HG03095 (cell line): ENCODE data around the gene CST11.

ENCODE experiments used
- ATAC-seq: cut with Tn5 transposase; IDR thresholded peaks from one replicate; pipeline ENCODE4 v1.9.1; 2021; ENCODE audit warnings: moderate library complexity; ENCODE audit not compliant: unreplicated experiment

The CST11 gene

DNA sequence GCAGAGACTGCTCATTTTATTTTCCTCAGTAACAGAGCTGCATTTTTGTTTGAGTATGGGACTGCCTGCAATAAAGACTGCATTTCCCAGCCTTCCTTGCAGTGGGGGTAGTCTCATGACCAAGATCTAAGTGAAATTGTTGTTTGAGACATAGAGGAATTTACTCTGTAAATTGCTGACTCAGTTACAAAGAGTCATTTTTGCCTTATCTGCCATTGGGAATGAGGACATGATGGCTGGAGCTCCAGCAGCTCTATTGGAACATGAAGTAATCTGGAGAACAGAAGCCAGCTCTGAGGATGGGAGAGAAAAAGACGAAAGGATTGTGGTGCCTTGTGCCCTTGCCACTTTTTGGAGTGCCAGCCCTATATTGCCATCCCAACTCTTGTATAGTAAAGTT is 2.1 kb upstream of the CST11 start:
- no peak for ATAC-seq

DNA sequence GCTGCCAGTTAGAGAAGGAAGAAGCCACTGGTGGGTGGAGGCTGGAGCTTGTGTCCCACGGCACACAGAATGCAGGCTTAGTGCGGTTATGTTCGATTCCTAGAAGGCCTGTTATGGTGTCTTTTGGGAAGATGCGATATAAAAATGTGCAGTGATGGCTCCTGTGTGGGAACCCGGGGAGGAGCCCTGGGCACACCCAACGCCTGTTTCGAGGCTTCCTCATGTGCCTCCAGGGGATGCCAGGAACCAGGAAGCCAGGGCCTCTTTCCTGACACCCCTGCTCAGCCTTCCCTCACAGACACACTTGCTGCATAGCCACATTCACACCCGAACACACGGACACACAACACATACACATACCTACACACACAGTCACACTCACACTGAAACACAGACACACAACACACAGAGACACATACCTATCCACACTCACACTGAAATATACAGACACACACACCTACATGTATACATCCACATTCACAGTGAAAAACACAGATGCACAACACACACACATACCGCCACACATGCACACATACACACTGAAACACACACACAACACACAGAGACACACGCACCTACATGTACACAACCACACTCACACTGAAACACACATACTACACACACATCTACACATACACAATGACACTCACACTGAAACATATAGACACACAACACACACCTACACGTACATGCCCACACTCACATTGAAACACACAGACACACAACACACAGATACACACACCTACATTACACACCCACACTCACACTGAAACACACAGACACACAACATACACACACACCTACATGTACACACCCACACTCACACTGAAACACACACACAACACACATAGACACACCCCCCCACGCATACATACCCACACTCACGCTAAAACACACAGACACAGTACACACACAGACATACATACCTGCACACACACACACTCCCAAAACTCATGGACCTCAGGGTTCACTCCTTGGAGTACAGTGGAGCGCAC is 1.2 kb upstream of the CST11 start:
- no peak for ATAC-seq

DNA sequence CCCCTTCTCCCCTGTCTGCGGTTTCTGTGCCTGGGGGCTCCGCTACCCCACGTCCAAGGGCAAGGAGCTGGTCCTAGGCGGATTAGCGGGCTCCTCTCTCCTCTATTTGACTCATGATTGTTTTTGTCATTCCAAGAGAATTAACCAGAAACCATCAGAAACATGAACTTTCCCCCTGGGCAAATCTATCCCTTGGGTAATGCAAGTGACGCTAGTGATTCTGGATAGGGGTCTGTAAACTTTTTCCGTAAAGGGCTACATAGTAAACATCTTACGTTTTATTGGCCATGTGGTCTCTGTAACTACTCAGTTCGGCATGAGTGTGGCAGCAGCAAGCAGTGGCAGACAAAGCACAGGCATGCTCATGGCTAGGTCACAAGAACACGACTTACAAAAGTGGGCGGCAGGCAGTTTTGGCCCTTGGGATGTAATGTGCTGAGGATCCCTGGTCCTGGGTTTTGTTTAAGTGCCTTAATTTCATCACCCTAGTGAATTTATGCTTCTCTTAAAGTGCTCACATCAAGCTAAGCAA is 654 bp downstream of the CST11 start:
- no peak for ATAC-seq

DNA sequence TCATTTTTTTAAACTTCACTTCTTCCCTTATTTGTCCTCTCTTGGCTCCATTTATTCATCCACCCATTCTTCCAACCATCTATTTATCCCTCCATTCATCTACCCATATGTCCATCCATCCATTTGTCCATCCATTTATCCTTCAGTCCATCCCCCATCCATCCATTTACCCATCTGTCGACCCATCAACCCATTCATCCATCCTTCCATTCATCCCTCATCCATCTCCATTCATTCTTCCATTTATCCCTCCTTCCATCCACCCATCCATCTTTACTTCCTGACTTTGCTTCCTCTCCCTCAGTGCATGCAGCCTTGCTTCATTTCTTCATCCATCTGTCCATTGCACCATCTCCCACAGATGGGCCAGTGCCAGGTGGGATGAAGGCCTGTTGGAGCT is 1.8 kb downstream of the CST11 start:
- ATAC-seq, result no peak

DNA sequence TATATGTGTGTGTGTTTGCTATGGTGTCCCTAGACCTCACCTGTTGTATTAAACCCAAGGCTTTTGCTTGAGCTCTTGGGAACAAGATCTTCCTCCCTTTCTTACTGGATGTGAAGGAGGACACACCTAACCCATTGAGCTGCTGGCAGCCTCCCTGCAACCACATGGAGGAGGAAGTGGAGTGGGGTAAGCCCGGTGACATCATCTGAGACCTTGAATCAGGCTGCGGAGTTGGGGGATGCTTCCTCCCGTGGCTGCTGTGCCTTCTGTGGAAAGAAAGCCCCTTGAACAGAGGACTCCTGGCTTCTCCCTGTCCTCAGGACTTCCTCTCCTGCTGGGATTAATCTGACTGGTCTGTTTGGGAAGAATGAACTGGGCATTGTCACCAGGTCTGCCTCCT is 3.3 kb downstream of the CST11 start:
- ATAC-seq, result no peak

DNA sequence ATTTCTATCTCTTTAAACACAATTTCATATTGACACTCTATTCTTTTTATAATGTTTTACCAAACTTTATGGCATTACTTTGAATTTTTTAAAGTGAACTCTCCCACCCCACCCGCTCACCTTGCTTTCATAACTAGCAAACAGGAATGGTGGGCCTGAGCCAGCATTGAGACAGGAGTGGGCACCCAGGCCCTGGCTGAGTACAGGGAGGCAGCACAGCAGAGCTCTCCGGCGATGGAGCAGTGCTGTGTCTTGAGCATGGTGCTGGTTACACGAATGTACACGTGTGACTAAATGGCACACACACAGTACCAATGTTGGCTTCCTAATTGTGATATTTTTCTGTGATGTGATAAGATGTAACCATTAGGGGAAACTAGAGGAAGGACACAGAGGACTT is 4.5 kb downstream of the CST11 start:
- ATAC-seq, result no peak

DNA sequence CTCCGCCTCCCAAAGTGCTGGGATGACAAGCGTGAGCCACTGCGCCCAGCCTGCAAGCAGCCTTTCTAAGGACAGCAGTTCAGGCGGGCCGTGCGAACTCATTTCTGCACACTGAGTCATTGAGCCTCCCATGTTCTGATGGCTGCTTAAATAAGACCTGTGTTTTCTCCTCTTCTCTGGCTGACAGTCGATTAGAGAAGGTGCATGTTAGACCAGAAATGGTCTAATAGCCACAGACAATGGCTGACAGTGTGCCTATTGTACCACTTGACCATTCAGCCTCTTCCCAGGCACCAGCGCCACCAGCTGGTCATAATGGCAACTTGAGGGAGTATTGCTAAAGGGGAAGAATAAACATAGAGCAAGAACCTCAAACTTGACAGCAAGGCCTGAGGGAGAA is 6.2 kb downstream of the CST11 start:
- ATAC-seq, result no peak

DNA sequence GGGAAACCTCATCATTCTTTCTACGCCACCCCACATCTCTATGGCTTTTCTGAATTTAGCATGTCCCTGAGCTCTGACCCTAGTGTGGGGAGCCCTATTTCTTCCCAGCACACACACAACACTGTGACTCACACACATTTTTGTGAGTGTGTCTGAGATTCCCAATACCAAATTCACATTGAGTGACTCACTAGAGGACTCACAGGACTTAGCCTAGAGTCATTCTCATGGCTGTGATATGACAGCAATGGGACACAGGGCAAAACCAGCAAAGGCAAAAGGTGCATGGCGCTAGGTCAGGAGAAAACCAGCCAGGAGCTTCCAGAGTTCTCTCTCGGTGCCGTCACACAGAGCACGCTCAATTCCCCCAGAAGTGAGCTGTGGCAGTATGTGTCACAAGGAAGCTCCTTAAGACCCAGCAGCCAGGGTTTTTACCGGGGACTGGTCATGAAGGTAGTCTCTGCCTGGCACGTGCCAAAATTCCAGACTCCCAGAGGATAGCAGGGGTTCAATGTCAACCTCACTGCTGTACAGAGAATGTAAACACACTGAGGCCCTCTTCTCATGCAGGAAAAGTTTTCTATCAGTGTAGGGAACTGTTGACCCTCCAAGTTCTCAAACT is 7.0 kb downstream of the CST11 start:
- ATAC-seq, result no peak

DNA sequence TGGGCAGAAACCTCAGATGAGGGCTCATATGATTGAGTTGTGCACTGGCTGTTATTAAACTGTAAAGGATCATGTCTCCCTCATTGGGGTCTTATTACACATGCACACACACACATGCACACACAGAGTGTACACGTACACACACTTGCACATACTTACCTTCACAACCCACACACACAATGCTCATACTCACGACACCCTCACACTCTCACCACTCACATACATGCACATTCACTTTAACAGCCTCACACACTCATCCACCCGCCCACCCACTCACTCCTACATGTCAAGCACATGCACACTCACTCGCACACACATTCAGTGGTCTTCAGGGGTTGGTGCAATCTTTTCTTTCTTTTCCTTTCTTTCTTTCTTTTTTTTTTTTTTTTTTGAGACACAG is 7.8 kb downstream of the CST11 start:
- no peak for ATAC-seq

DNA sequence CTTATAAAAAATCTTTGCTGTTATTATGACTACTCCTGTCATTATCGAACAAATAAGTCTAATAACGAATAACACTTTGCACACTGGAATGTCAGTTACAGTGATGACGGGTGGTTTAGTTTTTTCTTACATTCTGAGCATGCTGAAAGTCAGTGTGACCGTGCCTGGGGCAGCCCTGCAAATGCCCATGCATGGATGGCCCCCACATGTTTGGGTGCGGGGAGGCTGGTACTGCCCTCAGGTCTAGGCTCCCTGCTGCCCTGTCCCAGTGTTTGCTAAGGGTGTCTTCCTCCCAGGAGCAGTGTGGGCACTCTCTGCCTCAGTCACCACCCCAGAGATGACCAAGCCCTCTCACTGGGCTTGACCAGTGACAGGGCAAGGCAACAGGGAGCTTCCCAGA is 10.2 kb downstream of the CST11 start:
- no peak for ATAC-seq

DNA sequence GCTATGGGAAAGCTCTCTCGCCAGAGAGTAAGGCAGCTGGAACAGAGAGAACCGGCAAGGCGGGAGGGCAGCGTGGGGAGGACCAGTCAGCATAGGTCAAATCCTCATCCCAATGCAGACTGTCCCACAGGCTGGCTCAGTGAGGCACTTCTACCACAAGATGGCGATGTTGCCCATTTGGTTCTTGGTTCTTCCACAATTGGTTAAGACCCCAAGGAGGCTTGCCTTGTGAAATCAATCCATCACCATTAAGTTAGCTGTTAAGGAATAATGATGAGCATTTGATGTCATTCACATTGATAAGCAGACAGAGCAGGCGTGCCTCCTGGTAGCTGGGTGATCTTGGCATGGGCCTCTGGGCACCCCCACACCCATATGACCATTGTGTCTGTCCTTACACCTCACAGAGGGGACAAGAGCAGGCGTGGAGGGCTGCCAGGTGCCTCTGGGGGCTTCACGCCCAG is 10.8 kb downstream of the CST11 start:
- ATAC-seq, result no peak

DNA sequence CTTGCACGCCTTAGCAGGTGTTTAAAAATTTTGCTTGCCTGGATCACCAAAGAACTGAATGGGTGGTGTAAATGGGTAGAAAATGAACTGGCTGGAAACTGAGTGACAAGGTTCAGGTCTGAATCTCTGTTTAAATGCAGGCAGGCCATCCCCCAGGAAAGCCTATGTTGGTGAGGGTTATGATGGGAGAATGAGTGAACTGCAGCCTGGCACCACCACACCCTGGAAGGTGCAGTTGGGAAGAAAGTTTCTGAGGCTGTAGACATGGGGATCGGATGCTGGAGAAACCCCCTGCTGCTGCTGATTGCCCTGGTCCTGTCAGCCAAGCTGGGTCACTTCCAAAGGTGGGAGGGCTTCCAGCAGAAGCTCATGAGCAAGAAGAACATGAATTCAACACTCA is 12.7 kb downstream of the CST11 start:
- no peak for ATAC-seq

DNA sequence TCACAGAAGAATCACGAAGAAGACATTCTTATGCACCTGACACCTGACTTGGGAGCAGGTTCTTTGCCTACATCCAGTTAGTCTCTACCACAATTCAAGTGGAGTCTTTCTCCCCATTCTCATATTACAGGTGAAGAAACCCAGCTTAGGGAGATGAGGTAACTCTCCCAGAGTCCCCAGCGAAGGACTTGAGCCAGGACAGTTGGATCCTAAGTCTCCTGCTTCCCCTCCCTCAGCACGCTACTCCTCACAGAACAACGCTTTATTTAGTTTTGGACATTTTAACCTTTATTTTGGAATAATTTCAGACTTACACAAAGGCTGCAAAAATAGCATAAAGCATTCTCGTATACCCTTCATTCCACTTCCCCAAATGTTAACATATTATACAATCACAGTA is 14.0 kb downstream of the CST11 start:
- no peak for ATAC-seq

DNA sequence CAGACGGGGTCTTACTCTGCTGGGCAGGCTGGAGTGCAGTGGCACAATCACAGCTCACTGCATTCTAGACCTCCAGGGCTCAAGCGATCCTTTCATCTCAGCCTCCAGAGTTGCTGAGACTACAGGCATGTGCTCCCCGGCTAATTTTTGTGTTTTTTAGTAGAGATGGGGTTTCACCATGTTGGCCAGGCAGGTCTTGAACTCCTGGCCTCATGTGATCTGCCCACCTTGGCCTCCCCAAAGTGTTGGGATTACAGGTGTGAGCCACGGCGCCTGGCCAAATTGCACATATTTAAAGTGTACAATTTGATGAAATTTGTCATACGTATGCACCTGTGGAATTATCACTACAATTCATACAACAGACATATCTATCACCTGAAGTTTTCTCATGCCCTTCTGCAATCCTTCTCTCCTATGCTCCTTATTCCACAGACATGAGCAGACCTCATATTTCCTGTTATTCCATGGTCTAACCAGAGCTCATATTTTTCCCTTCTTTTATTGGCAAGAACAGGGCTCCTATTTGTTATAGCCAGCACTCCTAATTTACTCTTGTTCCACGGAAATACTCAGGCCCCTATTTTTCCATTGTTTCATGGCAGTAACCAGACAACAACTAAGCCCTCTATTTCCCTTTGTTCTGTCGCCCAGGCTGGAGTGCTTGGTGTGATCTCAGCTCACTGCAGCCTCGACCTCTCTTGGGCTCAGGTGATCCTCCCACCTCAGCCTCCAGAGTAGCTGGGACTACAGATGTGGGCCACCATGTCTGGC is 15.4 kb downstream of the CST11 start:
- ATAC-seq, result no peak

DNA sequence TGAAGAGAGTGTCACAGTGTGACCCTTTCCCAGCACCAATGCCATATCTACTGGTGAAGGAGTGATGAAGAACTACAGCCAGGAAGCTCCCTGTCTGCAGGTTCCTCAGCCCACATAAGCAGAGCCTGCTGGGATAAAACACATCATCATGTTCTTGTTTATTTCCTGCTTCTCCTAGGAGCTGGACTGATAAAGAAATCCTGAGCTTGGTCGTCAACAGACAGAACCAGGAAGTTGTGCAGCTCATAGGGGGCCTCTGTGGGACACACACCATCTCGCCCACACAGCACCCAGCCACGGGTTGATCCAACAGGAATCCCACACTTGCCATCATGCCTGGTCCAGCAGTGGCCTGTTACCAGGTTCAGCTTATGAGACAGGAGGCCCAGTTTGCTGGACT is 16.0 kb downstream of the CST11 start:
- no peak for ATAC-seq

DNA sequence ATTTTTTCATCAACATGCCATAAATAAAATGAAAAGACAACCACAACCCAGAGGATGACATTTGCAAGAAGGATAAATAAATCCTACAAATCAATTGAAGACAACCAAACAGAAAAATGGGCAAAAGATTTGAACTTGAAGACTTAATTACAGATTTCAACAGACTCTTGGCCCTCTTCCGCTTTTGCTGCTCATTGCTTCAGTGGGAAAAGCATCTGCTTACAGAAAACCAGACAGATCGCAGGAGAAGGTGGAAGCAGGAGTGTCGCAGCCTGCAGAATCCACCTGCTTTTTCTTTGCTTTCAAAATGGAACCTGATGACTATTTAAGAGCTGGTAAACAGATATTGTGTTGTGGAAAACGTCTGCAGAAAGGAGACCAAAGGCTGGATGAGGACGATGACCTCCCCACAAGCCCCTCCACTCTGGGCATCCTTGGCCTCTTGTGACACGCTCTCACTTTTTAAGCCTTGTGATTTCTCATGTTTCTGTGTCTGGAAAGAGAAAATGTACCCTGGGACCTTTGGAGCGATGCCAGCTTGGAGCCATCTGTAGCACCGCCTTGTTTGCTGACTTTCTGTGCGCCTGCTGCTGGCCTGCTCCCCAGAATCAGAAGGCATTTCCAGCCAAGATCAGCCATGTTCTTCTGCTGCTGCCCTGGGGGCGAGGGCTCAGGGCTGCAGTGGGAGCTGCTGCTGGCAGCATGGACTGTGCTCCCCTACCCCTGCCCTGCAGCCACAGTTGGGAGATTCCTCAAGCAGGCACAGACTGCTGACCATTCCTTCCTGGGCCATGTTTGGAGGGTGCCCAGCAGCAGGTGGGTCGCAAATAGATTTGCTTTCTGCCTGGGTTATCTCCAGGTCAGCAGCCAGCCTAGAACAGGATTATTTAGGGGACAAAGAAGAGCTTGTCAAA is 16.8 kb downstream of the CST11 start:
- ATAC-seq, result no peak

DNA sequence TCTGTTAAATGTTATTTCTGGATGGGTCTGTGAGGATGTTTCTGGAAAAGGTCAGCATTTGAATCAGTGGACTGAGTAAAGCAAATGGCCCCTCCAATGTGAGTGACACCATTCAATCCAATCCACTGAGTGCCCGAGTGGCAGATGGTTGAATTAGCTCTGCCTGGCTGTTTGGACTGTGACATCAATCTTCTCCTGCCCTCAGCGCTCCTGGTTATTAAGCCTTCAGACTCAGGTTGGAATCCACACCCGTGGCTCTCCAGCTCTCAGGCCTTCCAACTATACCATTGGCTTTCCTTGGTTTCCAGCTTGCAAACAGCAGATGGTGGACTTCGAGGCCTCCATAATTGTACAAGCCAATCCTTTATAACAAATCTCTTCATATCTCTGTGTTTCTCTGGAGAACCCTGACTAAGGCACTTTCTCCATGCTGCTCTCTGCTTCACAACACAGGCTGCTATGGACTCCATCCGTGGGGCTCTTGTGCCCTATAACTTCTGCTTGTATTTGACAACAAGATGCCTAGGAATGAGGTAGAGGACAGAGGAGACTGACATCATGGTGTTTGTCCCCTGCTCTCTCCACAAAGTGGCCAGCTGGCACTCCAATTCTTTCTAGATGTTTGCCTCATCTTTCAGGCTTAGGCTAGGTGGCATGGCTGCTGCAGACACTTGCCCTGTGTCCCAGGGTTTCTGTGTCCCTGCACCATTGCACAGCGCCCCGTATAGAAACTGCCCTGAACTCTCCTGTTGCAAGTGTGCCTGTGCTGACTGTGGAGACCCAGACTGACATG is 18.0 kb downstream of the CST11 start:
- no peak for ATAC-seq

DNA sequence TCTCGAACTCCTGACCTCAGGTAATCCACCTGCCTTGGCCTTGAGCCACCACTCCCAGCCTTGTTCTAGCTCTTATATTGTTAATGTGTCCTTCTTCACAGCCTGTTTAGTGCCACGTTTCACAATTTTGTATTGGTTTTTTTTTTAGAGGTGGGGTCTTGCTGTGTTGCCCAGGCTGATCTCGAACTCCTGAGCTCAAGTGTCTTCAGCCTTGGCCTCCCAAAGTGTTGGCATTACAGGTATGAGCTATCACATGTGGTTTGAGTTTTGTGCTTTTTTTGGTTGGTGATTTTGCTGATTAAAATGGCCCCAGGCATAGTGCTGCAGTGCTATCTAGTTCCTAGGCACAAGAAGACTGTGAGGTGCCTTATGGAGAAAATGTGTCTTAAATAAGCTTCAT is 19.0 kb downstream of the CST11 start:
- ATAC-seq, result no peak

DNA sequence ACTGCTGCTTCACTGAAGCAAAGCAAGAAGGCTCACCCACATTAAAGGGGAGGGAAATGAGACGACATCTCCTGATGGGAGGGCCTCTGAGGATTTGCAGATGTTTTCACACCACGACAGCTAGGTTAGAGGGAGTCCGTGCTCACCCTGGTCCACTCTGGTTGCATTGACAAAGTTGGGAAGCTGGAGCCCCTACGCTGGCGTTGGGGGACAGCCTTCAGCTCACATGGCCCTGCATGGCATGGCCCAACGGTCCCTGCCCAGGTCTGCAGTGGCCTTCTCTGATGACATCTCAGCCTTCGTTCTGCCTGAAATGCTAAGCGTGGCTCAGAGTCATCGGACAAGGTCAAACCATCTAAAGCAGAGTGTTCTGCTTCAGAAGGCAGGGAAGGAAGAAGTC is 27.5 kb downstream of the CST11 start:
- no peak for ATAC-seq
